ENCODE results near the gene IRF5.
"Not testable (repeated sequence)": the region's sequence is repeated elsewhere in the genome, so short reads cannot be mapped to it uniquely, and the experiment has no call there.

IRF5 gene

GRCh38 chr7:128906001-128906765 lies 31.5 kb upstream of the IRF5 start:
- no peak for DNase-seq (ENCODE audit: low read depth in 1 of 2, low spot score in 1 of 2)

GRCh38 chr7:128906766-128907559 lies 30.8 kb upstream of the IRF5 start:
- DNase-seq (ENCODE audit: low read depth in 1 of 2, low spot score in 1 of 2), result no peak

- DNase-seq (ENCODE audit: low read depth in 1 of 2, low spot score in 1 of 2), result no peak
Measured at GRCh38 chr7:128908750-128909624, 28.7 kb upstream of the IRF5 start.

- DNase-seq (ENCODE audit: low read depth in 1 of 2, low spot score in 1 of 2), result no peak
Measured at GRCh38 chr7:128909625-128910568, 27.8 kb upstream of the IRF5 start.

- DNase-seq (ENCODE audit: low read depth in 1 of 2, low spot score in 1 of 2), result no peak
Measured at GRCh38 chr7:128910569-128910945, 27.2 kb upstream of the IRF5 start, which contains the start of gene KCP. Gene KCP (minus strand): TSS chr7:128910709. CDS start chr7:128910676, 33 bp downstream.

- DNase-seq (ENCODE audit: low read depth in 1 of 2, low spot score in 1 of 2), result no peak
Measured at GRCh38 chr7:128911423-128912031, 26.2 kb upstream of the IRF5 start.

GRCh38 chr7:128912281-128912680 lies 25.4 kb upstream of the IRF5 start:
- DNase-seq (ENCODE audit: low read depth in 1 of 2, low spot score in 1 of 2), result no peak

GRCh38 chr7:128912709-128913495 lies 24.8 kb upstream of the IRF5 start:
- DNase-seq (ENCODE audit: low read depth in 1 of 2, low spot score in 1 of 2), result not testable (repeated sequence)

GRCh38 chr7:128913870-128914565 lies 23.7 kb upstream of the IRF5 start:
- no peak for DNase-seq (ENCODE audit: low read depth in 1 of 2, low spot score in 1 of 2)

GRCh38 chr7:128914566-128915151 lies 23.1 kb upstream of the IRF5 start:
- DNase-seq (ENCODE audit: low read depth in 1 of 2, low spot score in 1 of 2), result no peak

GRCh38 chr7:128915271-128915819 lies 22.4 kb upstream of the IRF5 start:
- DNase-seq (ENCODE audit: low read depth in 1 of 2, low spot score in 1 of 2), result no peak

GRCh38 chr7:128915841-128916642 lies 21.7 kb upstream of the IRF5 start:
- no peak for DNase-seq (ENCODE audit: low read depth in 1 of 2, low spot score in 1 of 2)

- no peak for DNase-seq (ENCODE audit: low read depth in 1 of 2, low spot score in 1 of 2)
Measured at GRCh38 chr7:128916643-128916915, 21.1 kb upstream of the IRF5 start.

- DNase-seq (ENCODE audit: low read depth in 1 of 2, low spot score in 1 of 2), result no peak
Measured at GRCh38 chr7:128917122-128917521, 20.6 kb upstream of the IRF5 start.

- DNase-seq (ENCODE audit: low read depth in 1 of 2, low spot score in 1 of 2), result no peak
Measured at GRCh38 chr7:128918016-128918665, 19.6 kb upstream of the IRF5 start.

- no peak for DNase-seq (ENCODE audit: low read depth in 1 of 2, low spot score in 1 of 2)
Measured at GRCh38 chr7:128919241-128919640, 18.5 kb upstream of the IRF5 start.

Measured in stimulated activated CD4-positive, alpha-beta T cell treated with anti-CD3 and anti-CD28 coated beads, Interleukin-15, amount 100 ng/mL, for 1 hour (primary cell).